B cell (primary cell): Measurements from ENCODE around the gene VSIG2. TPM values are rescaled to one million over a fixed set of nuclear protein-coding genes. Genes with fewer than 3 reads are reported as not detected.
A peak's percentile ranks its signal among the peaks of the same experiment; 100 is the strongest.

Source experiments
- ATAC-seq: fragments of 200-7000 bp; cut with Tn5 transposase; one replicate; pipeline ENCODE4 v1.10.0; 2021; ENCODE audit warnings: low read depth, mild to moderate bottlenecking, moderate number of reproducible peaks, moderate library complexity
- CTCF ChIA-PET: fragments of 350-600 bp; sonication (Branson Sonifier 250); formaldehyde crosslinking; loops from one replicate; lab custom pipeline; 2021; ENCODE audit warnings: antibody characterized with exemption, inconsistent platforms; lab: Charles Lee
- POLR2A ChIA-PET: fragments of 350-600 bp; sonication (Branson Sonifier 250); formaldehyde crosslinking; loops from one replicate; lab custom pipeline; 2021; ENCODE audit warnings: antibody characterized with exemption; lab: Charles Lee
- DNase-seq: peaks from one replicate; pipeline ENCODE4 v3.0.0; 2013
- H2AFZ ChIP-seq: 2 replicates; pipeline ENCODE4 v1.6.1; 2012; ENCODE audit warnings: mild to moderate bottlenecking, low read depth, low read length; ENCODE audit not compliant: insufficient read depth, poor library complexity, severe bottlenecking
- H3K27ac ChIP-seq, 2 donors: 1 replicate in 1 of 2; 2 replicates in 1 of 2; pipeline ENCODE4 v1.5.1; 2012 to 2013; ENCODE audit warnings: low read length in 2 of 2, mild to moderate bottlenecking in 2 of 2, moderate library complexity in 1 of 2
- H3K27me3 ChIP-seq, 4 experiments: fragments of 200-600 bp in 1 of 4; sonication (generic) in 1 of 4; replicated peaks in 1 of 4; 1 replicate in 2 of 4; 2 replicates in 2 of 4; pipeline versions ENCODE4 v1.6.1 to v1.7.0; 2013 to 2016; ENCODE audit warnings: low read length in 3 of 4, mild to moderate bottlenecking in 2 of 4, mixed read lengths in 1 of 4, moderate library complexity in 1 of 4; ENCODE audit not compliant: insufficient read depth in 4 of 4, control insufficient read depth in 3 of 4; ENCODE audit errors: control extremely low read depth in 1 of 4
- H3K36me3 ChIP-seq, 2 experiments: replicated peaks in 1 of 2; 1 replicate in 1 of 2; 2 replicates in 1 of 2; pipeline versions ENCODE4 v1.6.1 to v1.7.1; 2013; ENCODE audit warnings: low read length in 1 of 2; ENCODE audit not compliant: insufficient read depth in 2 of 2, control insufficient read depth in 1 of 2; ENCODE audit errors: control extremely low read depth in 1 of 2, extremely low read depth in 1 of 2
- H3K4me1 ChIP-seq, 2 donors: fragments of 200-600 bp in 1 of 2; sonication (generic) in 1 of 2; 1 replicate in 1 of 2; 2 replicates in 1 of 2; pipeline versions ENCODE4 v1.5.1 to v1.6.1; 2013 to 2017; ENCODE audit warnings: low read length in 2 of 2; ENCODE audit not compliant: control insufficient read depth in 2 of 2, insufficient read depth in 2 of 2
- H3K4me2 ChIP-seq: replicated peaks from 2 replicates; pipeline ENCODE3; 2012; ENCODE audit warnings: mild to moderate bottlenecking, low read depth, low read length; ENCODE audit not compliant: poor library complexity, severe bottlenecking
- H3K4me3 ChIP-seq, 5 experiments: fragments of 200-600 bp in 1 of 5; sonication (generic) in 1 of 5; 1 replicate in 3 of 5; 2 replicates in 2 of 5; pipeline versions ENCODE4 v1.5.1 to v1.7.0; 2011 to 2016; ENCODE audit warnings: low read length in 4 of 5, mild to moderate bottlenecking in 4 of 5, low read depth in 2 of 5, control low read depth in 1 of 5, moderate library complexity in 1 of 5; ENCODE audit not compliant: insufficient read depth in 1 of 5; ENCODE audit errors: control extremely low read depth in 1 of 5, extremely low read depth in 1 of 5
- H3K79me2 ChIP-seq: fragments of 200-600 bp; sonication (generic); one replicate; pipeline ENCODE4 v1.6.0; 2016; ENCODE audit warnings: low read length; ENCODE audit not compliant: control insufficient read depth, insufficient read depth
- H3K9ac ChIP-seq: fragments of 200-600 bp; sonication (generic); 2 replicates; pipeline ENCODE4 v1.6.1; 2017; ENCODE audit warnings: mild to moderate bottlenecking, low read length, moderate library complexity
- H3K9me3 ChIP-seq, 3 donors: one replicate each; pipeline versions ENCODE4 v1.6.1 to v1.7.1; 2013; ENCODE audit warnings: low read length in 2 of 3; ENCODE audit not compliant: control insufficient read depth in 2 of 3, insufficient read depth in 1 of 3; ENCODE audit errors: control extremely low read depth in 1 of 3
- H4K20me1 ChIP-seq: 2 replicates; pipeline ENCODE4 v1.6.0; 2012; ENCODE audit warnings: mild to moderate bottlenecking, low read length; ENCODE audit not compliant: insufficient read depth, control insufficient read depth, poor library complexity, severe bottlenecking
- H3K27ac Mint-ChIP-seq: one replicate; pipeline ENCODE4 v1.8.0; 2021; ENCODE audit warnings: mixed read lengths
- H3K27me3 Mint-ChIP-seq: one replicate; pipeline ENCODE4 v1.8.0; 2021; ENCODE audit warnings: mixed read lengths
- H3K4me1 Mint-ChIP-seq: one replicate; pipeline ENCODE4 v1.8.0; 2021; ENCODE audit warnings: mixed read lengths
- H3K4me3 Mint-ChIP-seq: one replicate; pipeline ENCODE4 v1.8.0; 2021; ENCODE audit warnings: mixed read lengths
- H3K9me3 Mint-ChIP-seq: one replicate; pipeline ENCODE4 v1.8.0; 2022; ENCODE audit warnings: mixed read lengths; ENCODE audit not compliant: insufficient read depth
- CTCF ChIP-seq: fragments of 200-600 bp; IDR thresholded peaks from one replicate; pipeline ENCODE4 v1.8.0; 2022; ENCODE audit warnings: antibody characterized with exemption, mild to moderate bottlenecking
- EZH2 ChIP-seq: IDR thresholded peaks from 2 replicates; pipeline ENCODE4 v1.6.1; 2012; ENCODE audit warnings: borderline replicate concordance, low read depth, mild to moderate bottlenecking, moderate library complexity, low read length; ENCODE audit not compliant: insufficient read depth, poor library complexity, severe bottlenecking
- WGBS: methylation state at CpG from one replicate; pipeline ENCODE4 v1.1.5; 2013; ENCODE audit warnings: missing lambda C conversion rate; ENCODE audit not compliant: insufficient coverage; 5-methylcytosine and 5-hydroxymethylcytosine counted together
- intact Hi-C: fragments of 100-400 bp; cut with micrococcal nuclease; formaldehyde crosslinking; loops from one replicate; pipeline ENCODE4 v1.10.0; 2022
- polyA plus RNA-seq: library from polyadenylated mRNA; depleted of rRNA; stranded (reverse); fragments of >200 nt; gene quantifications from 2 replicates; pipeline ENCODE4 v1.2.3, GENCODE V29; 2012
- total RNA-seq, 2 donors: library from RNA; stranded (reverse); fragments of 120-200 nt in 1 of 2; gene quantifications; 1 replicate in 1 of 2; 2 replicates in 1 of 2; pipeline versions ENCODE4 v1.2.3 to v1.2.4, GENCODE V29; 2013 to 2022

Gene VSIG2
- total and polyA plus RNA-seq, 2 donors (not counting 1 experiment from before 2014, with no cell fraction given), result not detected

DNA sequence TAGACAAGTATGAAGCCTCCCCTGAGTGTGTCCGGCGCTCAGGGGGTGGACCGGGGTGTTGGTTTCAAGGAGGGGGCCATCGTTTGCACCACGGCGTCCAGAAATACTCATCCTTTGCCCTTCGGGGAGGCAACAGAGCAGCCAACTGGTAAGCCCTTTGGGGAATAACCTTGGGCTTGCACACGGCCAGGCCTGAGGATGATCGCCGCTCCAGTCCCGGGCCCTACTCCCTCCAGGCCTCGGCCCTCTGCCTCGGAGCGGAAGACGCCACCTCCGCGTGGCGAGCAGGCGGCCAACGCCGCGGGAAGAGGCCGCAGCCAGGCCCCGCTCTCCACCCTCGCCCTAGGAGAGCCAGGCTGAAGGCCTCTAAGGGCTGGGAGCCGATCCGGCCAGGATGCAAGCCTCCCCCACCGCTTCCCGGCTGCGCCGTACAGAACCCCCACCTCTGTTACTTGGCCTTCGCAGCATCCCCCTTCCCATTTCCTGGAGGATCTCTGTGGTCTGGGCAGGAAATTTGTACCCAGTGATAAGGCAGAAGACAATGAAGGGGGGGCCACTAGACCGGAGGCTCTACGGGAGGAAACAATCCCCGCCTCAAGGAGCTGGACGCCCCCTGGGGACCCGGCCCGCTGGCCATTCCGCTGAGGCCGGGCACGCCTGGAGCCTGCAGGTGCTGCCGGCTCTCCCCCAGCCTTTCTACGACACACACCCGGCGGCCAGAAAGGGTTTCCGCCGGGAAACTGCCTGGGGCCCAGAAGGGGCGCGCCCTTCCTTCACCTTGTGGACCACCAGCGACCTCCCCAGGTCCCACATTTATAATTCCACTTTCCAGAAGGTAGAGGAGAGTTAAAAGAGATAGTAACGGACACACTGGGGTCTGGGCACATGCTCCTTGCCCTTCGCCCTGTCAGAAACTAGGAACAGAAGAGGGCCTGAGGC lies 7.5 kb upstream of the VSIG2 start:
- CTCF ChIA-PET, result interaction anchor here (1.6 to 11.1 kb wide), 4 partner anchors 9 to 90 kb away, joined by 6 to 153 read pairs (median 17); partner anchors contain the start of genes MSANTD2 and VSIG2
- Histone ChIP-seq H3K9me3 (peaks cover 0 to 3% (median 0%) of the 10 kb centered on the region in 3 donors), H3K9ac (peak overlapping the region; percentile 76), H4K20me1 (peaks cover 6% of the 10 kb centered on the region), H3K27me3 (peaks cover 0 to 22% (median 10%) of the 10 kb centered on the region in 4 experiments), H3K27ac (peak overlapping the region; percentile 71 to 87), H2AFZ (peak overlapping the region; percentile 71), H3K79me2 (peaks cover 32% of the 10 kb centered on the region), H3K4me2 (peak overlapping the region; percentile 99), H3K36me3 (no peaks in the 10 kb centered on the region), H3K4me1 (peaks cover 43 to 61% of the 10 kb centered on the region in 2 donors), H3K4me3 (peak overlapping the region in 4 of 5 experiments; percentile 24 to 81 (median 55))
- intact Hi-C loops, result no loop called here
- 17% methylated on average over 48 of the region's 52 CpGs for WGBS
- Mint-ChIP-seq H3K4me3 (peak overlapping the region; percentile 94), H3K27me3 (peaks cover 11% of the 10 kb centered on the region), H3K4me1 (peaks cover 46% of the 10 kb centered on the region), H3K27ac (peak overlapping the region; percentile 84), H3K9me3 (no peaks in the 10 kb centered on the region)
- DNase-seq (peak; percentile 38), ATAC-seq (no peak)
- TF ChIP-seq EZH2 (no peak), CTCF (no peak)
- POLR2A ChIA-PET, result no interaction called here
